Tibial nerve (tissue), 4 donors: ENCODE measurements around the gene DZIP1.

Experiments
- CTCF ChIP-seq, 5 experiments: fragments of 200-600 bp in 3 of 5; fragments of 450-650 bp in 2 of 5; sonication (generic) in 3 of 5; IDR thresholded peaks; one replicate each; pipeline ENCODE4 v1.5.1; 2016 to 2019; ENCODE audit warnings: antibody characterized with exemption in 5 of 5, mild to moderate bottlenecking in 3 of 5, moderate library complexity in 2 of 5
- EP300 ChIP-seq, 2 donors: sonication (generic); formaldehyde crosslinking; IDR thresholded peaks; one replicate each; pipeline ENCODE4 v1.6.1; 2017; ENCODE audit warnings: antibody characterized with exemption in 2 of 2, mild to moderate bottlenecking in 1 of 2
- POLR2A ChIP-seq, 2 donors: fragments of 450-650 bp; IDR thresholded peaks; one replicate each; pipeline ENCODE4 v1.6.1; 2017; ENCODE audit warnings: antibody characterized with exemption in 2 of 2, mild to moderate bottlenecking in 2 of 2, moderate library complexity in 2 of 2

GRCh38 chr13:95623141-95623540 is 21.4 kb downstream of the DZIP1 start:
- TF ChIP-seq EP300 (IDR thresholded peaks at IDR 0.05): no peak
- TF ChIP-seq CTCF (IDR thresholded peaks at IDR 0.05): no peak
- no peak for TF ChIP-seq POLR2A (IDR thresholded peaks at IDR 0.05)
